ENCODE data around the gene PID1. TPM values are rescaled to one million over a fixed set of nuclear protein-coding genes. Genes with fewer than 3 reads are reported as not detected.

The PID1 gene
- total and polyA plus RNA-seq, 10 donors, result 3.2 to 30.0 (median 14.7) TPM

DNA sequence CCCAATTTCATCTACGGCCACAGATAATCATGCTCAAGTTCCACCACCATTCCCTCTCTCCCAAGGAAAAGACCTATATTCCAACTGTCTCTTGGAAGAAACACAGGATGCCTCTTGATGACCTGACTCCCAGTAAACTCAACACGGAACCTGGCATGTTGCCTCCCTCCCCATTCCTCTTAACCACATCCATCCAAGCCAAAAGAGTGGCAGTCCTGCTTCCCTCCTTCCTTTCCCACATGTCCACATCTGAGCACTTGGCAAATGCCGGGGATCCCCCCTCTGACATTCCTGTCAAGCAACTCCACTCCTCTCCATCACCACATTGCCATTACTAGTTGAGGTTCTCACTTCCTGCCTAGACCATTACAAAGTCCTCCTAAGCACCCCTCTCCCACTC lies 49.4 kb downstream of the PID1 start:
- Histone ChIP-seq H3K27ac (no peak overlapping the region), H3K4me3 (no peak overlapping the region), H3K36me3 (no peaks in the 10 kb centered on the region), H3K9me3 (peaks cover 0 to 14% (median 3%) of the 10 kb centered on the region in 8 donors), H3K4me1 (no peaks in the 10 kb centered on the region), H3K27me3 (replicated peaks in 1 of 7) (no peaks in the 10 kb centered on the region)
- TF ChIP-seq, protein P1, sequence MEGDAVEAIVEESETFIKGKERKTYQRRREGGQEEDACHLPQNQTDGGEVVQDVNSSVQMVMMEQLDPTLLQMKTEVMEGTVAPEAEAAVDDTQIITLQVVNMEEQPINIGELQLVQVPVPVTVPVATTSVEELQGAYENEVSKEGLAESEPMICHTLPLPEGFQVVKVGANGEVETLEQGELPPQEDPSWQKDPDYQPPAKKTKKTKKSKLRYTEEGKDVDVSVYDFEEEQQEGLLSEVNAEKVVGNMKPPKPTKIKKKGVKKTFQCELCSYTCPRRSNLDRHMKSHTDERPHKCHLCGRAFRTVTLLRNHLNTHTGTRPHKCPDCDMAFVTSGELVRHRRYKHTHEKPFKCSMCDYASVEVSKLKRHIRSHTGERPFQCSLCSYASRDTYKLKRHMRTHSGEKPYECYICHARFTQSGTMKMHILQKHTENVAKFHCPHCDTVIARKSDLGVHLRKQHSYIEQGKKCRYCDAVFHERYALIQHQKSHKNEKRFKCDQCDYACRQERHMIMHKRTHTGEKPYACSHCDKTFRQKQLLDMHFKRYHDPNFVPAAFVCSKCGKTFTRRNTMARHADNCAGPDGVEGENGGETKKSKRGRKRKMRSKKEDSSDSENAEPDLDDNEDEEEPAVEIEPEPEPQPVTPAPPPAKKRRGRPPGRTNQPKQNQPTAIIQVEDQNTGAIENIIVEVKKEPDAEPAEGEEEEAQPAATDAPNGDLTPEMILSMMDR (IDR thresholded peaks at IDR 0.05 in 8 of 11, conservative IDR thresholded peaks at IDR 0.05 in 3 of 11), result no peak
- no peak for TF ChIP-seq POLR2AphosphoS5 (IDR thresholded peaks at IDR 0.05)
- TF ChIP-seq POLR2A (IDR thresholded peaks at IDR 0.05), result no peak
- intact Hi-C loops (cut with DNase I; ENCODE audit: low total_unique reads), result no loop called here
- no peak for DNase-seq
- 76 to 83% (median 81%) methylated on average over 3 of the region's 3 CpGs for WGBS, 5 donors

DNA sequence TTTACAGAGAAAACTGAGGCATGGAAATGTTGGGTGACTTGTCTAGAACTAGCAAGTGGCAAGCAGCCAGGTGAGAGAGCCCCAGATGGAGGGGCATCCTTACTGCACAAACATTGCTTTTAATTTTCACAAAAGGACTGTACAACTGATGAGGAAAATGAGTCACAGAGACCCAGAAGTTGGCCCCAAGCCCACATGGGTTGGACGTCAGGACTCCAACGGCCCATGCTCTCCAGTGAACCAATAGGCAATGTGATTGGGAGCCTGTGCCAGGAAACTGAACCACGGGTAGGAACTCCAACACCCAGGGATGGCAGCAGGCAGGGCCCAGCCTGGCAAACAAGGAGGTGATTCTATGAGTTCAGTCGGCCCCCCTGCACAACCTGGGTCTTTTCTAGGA lies 50.8 kb downstream of the PID1 start:
- intact Hi-C loops (cut with DNase I; ENCODE audit: low total_unique reads), result no loop called here
- Histone ChIP-seq H3K27me3 (replicated peaks in 1 of 7) (no peaks in the 10 kb centered on the region), H3K27ac (no peak overlapping the region), H3K36me3 (no peaks in the 10 kb centered on the region), H3K4me3 (no peak overlapping the region), H3K4me1 (no peaks in the 10 kb centered on the region), H3K9me3 (peaks cover 0 to 14% (median 3%) of the 10 kb centered on the region in 8 donors)
- 69 to 81% (median 74%) methylated on average over 4 of the region's 4 CpGs for WGBS, 5 donors
- no peak for TF ChIP-seq POLR2A (IDR thresholded peaks at IDR 0.05)
- TF ChIP-seq, protein P1 (IDR thresholded peaks at IDR 0.05 in 8 of 11, conservative IDR thresholded peaks at IDR 0.05 in 3 of 11), result no peak
- TF ChIP-seq POLR2AphosphoS5 (IDR thresholded peaks at IDR 0.05), result no peak
- no peak for DNase-seq

DNA sequence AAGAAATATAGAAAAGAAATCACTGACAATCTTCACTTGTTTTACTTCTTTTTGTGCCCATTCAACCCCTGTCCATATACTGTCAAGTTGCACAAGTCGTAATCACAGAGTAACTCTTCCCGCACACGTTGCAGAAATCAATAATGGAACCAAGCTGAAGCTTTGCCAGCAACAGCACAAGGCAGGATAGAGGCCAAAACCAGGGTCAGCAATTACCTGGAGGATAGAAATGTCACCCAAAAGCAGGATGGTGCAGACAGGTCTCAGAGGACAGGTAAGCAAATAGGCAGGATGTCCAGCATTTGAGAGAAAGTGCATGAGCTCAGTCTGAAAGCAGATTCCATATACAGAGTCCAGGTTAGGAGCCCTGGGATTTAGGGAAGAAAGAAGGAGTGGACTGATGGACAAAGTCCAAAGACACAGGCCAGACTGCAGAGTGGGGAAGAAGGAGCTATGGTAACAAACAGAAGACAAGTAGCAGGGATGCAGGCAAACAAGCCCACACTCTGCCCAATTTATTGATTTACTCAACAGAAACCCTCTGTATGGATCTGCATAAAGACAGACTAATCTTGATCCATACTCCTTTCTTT lies 52.7 kb downstream of the PID1 start:
- Histone ChIP-seq H3K27ac (no peak overlapping the region), H3K4me1 (no peaks in the 10 kb centered on the region), H3K9me3 (peaks cover 0 to 14% (median 3%) of the 10 kb centered on the region in 8 donors), H3K36me3 (no peaks in the 10 kb centered on the region), H3K27me3 (replicated peaks in 1 of 7) (no peaks in the 10 kb centered on the region), H3K4me3 (no peak overlapping the region)
- WGBS, 5 donors, result 52 to 96% (median 88%) methylated on average over 3 of the region's 3 CpGs
- no peak for DNase-seq
- TF ChIP-seq, protein P1 (IDR thresholded peaks at IDR 0.05 in 8 of 11, conservative IDR thresholded peaks at IDR 0.05 in 3 of 11), result no peak
- TF ChIP-seq POLR2A (IDR thresholded peaks at IDR 0.05), result no peak
- TF ChIP-seq POLR2AphosphoS5 (IDR thresholded peaks at IDR 0.05), result no peak
- intact Hi-C loops (cut with DNase I; ENCODE audit: low total_unique reads), result no loop called here

DNA sequence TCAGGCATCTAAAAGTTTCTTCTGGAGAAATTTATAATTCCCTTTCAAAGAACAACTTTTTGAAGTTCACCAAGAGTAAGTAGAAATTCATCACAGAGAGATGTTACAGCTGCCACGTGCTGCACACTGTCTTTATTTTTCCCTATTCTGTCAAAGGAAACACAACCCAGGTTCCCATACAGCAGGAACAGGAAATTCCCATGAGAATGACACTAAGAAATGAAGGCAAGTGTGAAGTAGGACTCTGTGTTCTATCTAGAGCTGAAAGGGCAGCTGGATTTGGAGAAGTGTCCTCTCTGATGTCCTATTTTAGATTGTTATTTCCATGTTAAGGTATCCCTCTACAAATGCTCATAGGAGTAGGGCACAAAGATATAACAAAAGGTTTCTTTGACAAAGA lies 58.8 kb downstream of the PID1 start:
- Histone ChIP-seq H3K27ac (peak overlapping the region in 1 of 8 donors; percentile 6), H3K27me3 (replicated peaks in 1 of 7) (no peaks in the 10 kb centered on the region), H3K36me3 (no peaks in the 10 kb centered on the region), H3K4me1 (no peaks in the 10 kb centered on the region), H3K9me3 (peaks cover 0 to 8% (median 0%) of the 10 kb centered on the region in 8 donors), H3K4me3 (no peak overlapping the region)
- TF ChIP-seq, protein P1 (IDR thresholded peaks at IDR 0.05 in 8 of 11, conservative IDR thresholded peaks at IDR 0.05 in 3 of 11), result no peak
- no peak for TF ChIP-seq POLR2AphosphoS5 (IDR thresholded peaks at IDR 0.05)
- TF ChIP-seq POLR2A (IDR thresholded peaks at IDR 0.05), result no peak
- no peak for DNase-seq
- intact Hi-C loops (cut with DNase I; ENCODE audit: low total_unique reads), result no loop called here
- 0% methylated on average over 1 of the region's 1 CpG for WGBS, 5 donors
